ENCODE results near the gene IDH3G. TPM values are rescaled to one million over a fixed set of nuclear protein-coding genes. Genes with fewer than 3 reads are reported as not detected.

Gene IDH3G
- total RNA-seq, 1 experiment from 2014 or later: 43.2 TPM

DNA sequence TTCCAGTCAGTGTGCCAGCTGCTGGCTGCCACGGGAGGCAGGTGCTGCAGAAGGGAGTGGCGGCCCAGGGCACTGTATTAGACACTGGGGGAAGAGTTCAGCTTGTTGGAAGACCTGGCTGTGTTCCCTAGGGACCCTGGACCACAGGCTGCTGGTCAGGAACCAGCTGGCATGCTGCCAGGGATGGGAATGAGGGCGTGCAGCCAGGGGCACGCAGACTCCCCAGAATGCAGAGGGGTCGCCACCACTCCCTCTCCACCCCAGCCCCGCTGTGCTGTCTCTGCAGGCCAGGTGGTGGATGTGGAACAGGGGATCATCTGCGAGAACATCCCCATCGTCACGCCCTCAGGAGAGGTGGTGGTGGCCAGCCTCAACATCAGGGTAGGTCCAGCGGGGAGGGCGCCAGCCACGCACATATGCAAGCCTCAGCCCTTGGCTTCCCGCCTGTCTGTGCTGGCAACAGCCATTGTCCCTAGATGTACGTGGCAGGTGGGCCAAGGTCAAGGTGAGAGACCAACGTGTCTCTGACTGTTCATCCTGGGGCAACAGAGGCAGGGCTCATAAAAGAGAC lies 57.2 kb downstream of the IDH3G start:
- H3K4me1 Mint-ChIP-seq: peaks cover 7 to 8% of the 10 kb centered on the region in 2 experiments
- no peak overlapping the region for H3K27ac ChIP-seq (ENCODE audit: insufficient read length, low read depth, low read length)
- H3K4me2 ChIP-seq (ENCODE audit: insufficient read depth, insufficient read length, low read length): no peak overlapping the region
- no peaks in the 10 kb centered on the region for H3K27me3 Mint-ChIP-seq (ENCODE audit: low read depth)
- H2AFZ ChIP-seq (ENCODE audit: low read length): no peak overlapping the region
- no peak overlapping the region for H3K27ac Mint-ChIP-seq
- H2AK5ac ChIP-seq (ENCODE audit: insufficient read length, low read length): no peak overlapping the region
- TF ChIP-seq, protein P1, sequence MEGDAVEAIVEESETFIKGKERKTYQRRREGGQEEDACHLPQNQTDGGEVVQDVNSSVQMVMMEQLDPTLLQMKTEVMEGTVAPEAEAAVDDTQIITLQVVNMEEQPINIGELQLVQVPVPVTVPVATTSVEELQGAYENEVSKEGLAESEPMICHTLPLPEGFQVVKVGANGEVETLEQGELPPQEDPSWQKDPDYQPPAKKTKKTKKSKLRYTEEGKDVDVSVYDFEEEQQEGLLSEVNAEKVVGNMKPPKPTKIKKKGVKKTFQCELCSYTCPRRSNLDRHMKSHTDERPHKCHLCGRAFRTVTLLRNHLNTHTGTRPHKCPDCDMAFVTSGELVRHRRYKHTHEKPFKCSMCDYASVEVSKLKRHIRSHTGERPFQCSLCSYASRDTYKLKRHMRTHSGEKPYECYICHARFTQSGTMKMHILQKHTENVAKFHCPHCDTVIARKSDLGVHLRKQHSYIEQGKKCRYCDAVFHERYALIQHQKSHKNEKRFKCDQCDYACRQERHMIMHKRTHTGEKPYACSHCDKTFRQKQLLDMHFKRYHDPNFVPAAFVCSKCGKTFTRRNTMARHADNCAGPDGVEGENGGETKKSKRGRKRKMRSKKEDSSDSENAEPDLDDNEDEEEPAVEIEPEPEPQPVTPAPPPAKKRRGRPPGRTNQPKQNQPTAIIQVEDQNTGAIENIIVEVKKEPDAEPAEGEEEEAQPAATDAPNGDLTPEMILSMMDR (conservative IDR thresholded peaks at IDR 0.05): no peak
- H2BK15ac ChIP-seq (ENCODE audit: low read depth, low read length): no peak overlapping the region
- H4K20me1 ChIP-seq (ENCODE audit: control insufficient read depth, insufficient read depth, insufficient read length): no peaks in the 10 kb centered on the region
- H3K23me2 ChIP-seq (ENCODE audit: insufficient read length, low read depth, low read length, poor library complexity, severe bottlenecking): no peaks in the 10 kb centered on the region
- no peak for DNase-seq
- no peak overlapping the region for H2BK20ac ChIP-seq (ENCODE audit: low read depth, low read length, poor library complexity, severe bottlenecking)
- H3K36me3 Mint-ChIP-seq (ENCODE audit: insufficient read depth in 1 of 3, low read depth in 3 of 3): peaks cover 7 to 32% (median 18%) of the 10 kb centered on the region in 3 experiments
- no peak overlapping the region for H2BK5ac ChIP-seq (ENCODE audit: insufficient read length, low read length)
- no peaks in the 10 kb centered on the region for H3K79me2 ChIP-seq (ENCODE audit: insufficient read depth, low read length)
- H3K9me3 ChIP-seq (ENCODE audit: control insufficient read depth, low read depth, low read length): peaks cover 24% of the 10 kb centered on the region
- no peak overlapping the region for H4K8ac ChIP-seq (replicated peaks; ENCODE audit: insufficient read length, low read depth, low read length)
- no peak overlapping the region for H4K91ac ChIP-seq (ENCODE audit: insufficient read length, low read depth, low read length)
- no peak overlapping the region for H2BK12ac ChIP-seq (ENCODE audit: insufficient read length, low read depth, low read length)
- no peak overlapping the region for H3K4ac ChIP-seq (ENCODE audit: low read depth, low read length)
- no peak overlapping the region for H2BK120ac ChIP-seq (ENCODE audit: low read depth, low read length, poor library complexity, severe bottlenecking)
- no peak overlapping the region for H3K56ac ChIP-seq (ENCODE audit: insufficient read length, low read depth, low read length)
- no peak overlapping the region for H3K4me3 Mint-ChIP-seq
- H3K9me3 Mint-ChIP-seq: peaks cover 74 to 83% of the 10 kb centered on the region in 2 experiments
- no peaks in the 10 kb centered on the region for H3K4me1 ChIP-seq (ENCODE audit: insufficient read depth, low read length)
- H3K79me1 ChIP-seq (ENCODE audit: insufficient read depth, low read depth, low read length, poor library complexity, severe bottlenecking): no peaks in the 10 kb centered on the region
- H3K23ac ChIP-seq (ENCODE audit: insufficient read length, low read depth, low read length): no peak overlapping the region
- H4K5ac ChIP-seq (ENCODE audit: insufficient read length, low read depth, low read length): no peak overlapping the region
- H3K14ac ChIP-seq (ENCODE audit: insufficient read depth, low read length): no peak overlapping the region
- no CpG with 5 or more reads among the region's 15 CpGs for WGBS (ENCODE audit: extremely low coverage, insufficient read length, low lambda C conversion rate)
- H3K9ac ChIP-seq (ENCODE audit: extremely low read depth, insufficient read length, low read length): no peak overlapping the region
- no peak overlapping the region for H3T11ph ChIP-seq (ENCODE audit: low read length)
- no peak overlapping the region for H3K18ac ChIP-seq (ENCODE audit: insufficient read length, low read depth, low read length)
- no peaks in the 10 kb centered on the region for H3K27me3 ChIP-seq (ENCODE audit: insufficient read depth, low read length)

All from H9 (cell line).